ENCODE results near the gene OTUD3.

The OTUD3 gene

DNA sequence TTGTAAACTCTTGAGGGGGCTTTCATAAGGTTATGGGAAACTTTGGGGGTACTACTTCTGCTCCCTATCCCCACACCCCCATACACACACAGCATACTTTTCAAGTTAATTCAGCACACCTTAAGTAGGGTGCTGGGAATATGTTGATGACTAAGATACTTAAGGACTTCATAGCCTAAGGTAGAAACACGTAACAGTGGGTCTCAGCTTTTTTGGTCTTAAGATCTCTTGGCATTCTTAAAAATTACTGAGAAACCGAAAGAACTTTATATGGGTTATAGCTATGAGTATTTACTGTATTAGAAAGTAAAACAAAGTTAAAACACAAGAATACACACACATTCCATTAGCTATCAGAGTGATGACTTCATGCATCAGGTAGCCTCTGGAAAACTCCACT is 2.1 kb downstream of the OTUD3 start:
- TF ChIP-seq, protein P1, sequence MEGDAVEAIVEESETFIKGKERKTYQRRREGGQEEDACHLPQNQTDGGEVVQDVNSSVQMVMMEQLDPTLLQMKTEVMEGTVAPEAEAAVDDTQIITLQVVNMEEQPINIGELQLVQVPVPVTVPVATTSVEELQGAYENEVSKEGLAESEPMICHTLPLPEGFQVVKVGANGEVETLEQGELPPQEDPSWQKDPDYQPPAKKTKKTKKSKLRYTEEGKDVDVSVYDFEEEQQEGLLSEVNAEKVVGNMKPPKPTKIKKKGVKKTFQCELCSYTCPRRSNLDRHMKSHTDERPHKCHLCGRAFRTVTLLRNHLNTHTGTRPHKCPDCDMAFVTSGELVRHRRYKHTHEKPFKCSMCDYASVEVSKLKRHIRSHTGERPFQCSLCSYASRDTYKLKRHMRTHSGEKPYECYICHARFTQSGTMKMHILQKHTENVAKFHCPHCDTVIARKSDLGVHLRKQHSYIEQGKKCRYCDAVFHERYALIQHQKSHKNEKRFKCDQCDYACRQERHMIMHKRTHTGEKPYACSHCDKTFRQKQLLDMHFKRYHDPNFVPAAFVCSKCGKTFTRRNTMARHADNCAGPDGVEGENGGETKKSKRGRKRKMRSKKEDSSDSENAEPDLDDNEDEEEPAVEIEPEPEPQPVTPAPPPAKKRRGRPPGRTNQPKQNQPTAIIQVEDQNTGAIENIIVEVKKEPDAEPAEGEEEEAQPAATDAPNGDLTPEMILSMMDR (IDR thresholded peaks at IDR 0.05; ENCODE audit: control insufficient read depth, extremely low read depth, insufficient read depth) = no peak

DNA sequence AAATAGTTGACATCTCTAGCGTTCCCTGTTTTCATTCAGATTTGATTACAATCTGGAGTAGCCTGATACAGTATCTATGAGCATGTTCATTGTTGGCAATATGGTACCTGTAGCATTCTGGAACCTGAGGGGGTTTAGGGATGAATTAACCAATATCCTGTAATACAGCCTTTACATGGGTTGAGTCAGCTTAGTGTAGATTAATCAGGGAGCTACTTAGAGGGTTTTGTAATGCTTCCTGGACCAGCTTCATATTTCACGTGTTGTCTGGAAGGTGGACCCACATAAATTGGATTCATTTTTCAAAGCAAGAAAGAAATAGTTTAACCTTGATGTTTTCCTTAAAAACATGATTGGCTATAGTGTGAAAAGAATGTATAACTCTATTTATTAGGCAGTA is 3.6 kb downstream of the OTUD3 start:
- H3K4me3 ChIP-seq (ENCODE audit: low read depth, low read length) = no peak overlapping the region
- TF ChIP-seq, protein P1 (IDR thresholded peaks at IDR 0.05; ENCODE audit: control insufficient read depth, extremely low read depth, insufficient read depth) = no peak
- no peak for DNase-seq (ENCODE audit: low read depth)

More for the DNA sequence above, 2.1 kb downstream of the OTUD3 start:
- H3K4me3 ChIP-seq (ENCODE audit: low read depth, low read length) = no peak overlapping the region
- DNase-seq (ENCODE audit: low read depth) = no peak

DNA sequence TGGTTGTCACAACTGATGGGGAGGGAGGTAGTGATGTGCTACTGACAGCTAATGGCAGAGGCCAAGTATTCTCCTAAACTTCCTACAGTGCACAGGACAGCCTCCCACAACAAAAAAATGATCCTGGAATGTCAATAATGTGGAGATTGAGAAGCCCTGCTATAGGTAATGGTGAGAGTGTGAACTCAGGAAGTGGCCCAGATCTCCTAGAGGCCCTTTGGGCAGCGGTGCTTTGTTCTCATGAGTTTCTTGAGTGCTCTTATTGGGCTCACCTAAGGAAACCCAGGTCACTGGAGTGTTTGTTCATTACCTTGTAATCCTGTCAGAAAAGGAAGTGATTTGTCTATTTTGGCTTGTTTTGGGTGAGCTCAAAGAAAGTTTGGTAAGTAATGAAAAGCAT is 5.9 kb downstream of the OTUD3 start:
- TF ChIP-seq, protein P1 (IDR thresholded peaks at IDR 0.05; ENCODE audit: control insufficient read depth, extremely low read depth, insufficient read depth) = no peak
- no peak for DNase-seq (ENCODE audit: low read depth)
- H3K4me3 ChIP-seq (ENCODE audit: low read depth, low read length) = no peak overlapping the region

DNA sequence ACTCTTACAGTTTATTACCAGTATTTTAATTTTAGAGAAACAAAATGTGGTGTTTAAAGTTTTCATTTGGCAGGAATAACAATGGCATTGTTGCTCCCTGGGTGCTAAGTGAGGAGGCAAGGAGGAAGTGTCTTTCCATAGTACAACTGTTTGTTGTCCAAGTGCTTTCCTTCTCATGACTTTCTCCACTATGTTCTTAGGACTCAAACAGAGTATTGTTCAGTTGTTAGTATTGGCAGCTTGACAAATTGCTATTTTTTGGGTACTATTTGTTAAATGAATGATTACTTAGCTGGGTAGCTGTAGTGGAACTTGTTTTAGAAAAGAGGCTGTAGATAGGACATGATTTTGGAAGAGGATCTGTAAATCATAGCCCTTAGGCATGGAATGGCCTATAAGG is 7.5 kb downstream of the OTUD3 start:
- no peak for DNase-seq (ENCODE audit: low read depth)
- H3K4me3 ChIP-seq (ENCODE audit: low read depth, low read length) = no peak overlapping the region
- TF ChIP-seq, protein P1 (IDR thresholded peaks at IDR 0.05; ENCODE audit: control insufficient read depth, extremely low read depth, insufficient read depth) = no peak

DNA sequence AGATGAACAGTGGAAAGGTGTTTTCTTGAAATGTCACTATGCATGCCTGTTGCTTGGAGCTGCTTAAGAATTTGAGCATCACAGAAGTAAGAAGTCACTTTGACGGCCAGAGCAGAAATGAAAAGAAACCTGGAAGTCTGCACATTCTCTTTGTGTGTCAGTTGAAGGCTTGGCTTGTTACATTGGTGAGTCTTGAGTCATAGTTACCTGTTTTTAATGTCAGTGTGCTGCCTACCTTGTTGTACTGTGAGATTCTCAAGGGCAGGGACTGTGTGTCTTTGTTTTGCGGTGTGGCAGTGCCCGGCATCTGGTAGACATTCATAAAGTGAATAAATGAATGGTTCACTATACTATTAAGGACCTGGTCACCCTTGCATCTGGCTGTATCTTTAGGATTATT is 9.9 kb downstream of the OTUD3 start:
- no peak for DNase-seq (ENCODE audit: low read depth)
- TF ChIP-seq, protein P1 (IDR thresholded peaks at IDR 0.05; ENCODE audit: control insufficient read depth, extremely low read depth, insufficient read depth) = no peak
- H3K4me3 ChIP-seq (ENCODE audit: low read depth, low read length) = no peak overlapping the region

DNA sequence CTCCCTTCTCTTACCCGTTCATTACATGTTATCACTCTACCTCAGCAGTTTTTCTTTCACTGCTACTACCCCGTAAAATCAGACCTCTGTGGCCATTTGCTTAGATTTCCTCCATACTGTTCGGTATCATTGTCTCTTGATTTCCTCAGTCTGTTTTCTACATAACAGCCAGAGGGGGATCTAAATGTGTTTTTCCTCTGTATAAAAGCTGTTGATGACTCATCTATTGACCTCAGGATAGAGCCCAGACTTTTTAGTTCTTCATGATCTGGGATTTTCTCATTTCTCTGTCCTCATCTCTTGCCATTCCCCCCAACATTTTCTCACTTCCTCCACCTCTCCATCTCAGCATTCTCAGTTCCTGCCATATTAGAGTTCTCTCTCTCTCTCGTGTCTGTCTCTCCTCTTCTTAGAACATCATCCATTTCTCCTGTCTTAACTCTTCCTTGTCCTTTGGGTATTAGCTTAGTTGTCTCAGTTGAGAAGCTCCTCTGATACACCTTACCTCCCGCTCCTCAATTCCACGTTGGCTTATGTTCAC is 10.5 kb downstream of the OTUD3 start:
- H3K4me3 ChIP-seq (ENCODE audit: low read depth, low read length) = no peak overlapping the region
- no peak for DNase-seq (ENCODE audit: low read depth)
- TF ChIP-seq, protein P1 (IDR thresholded peaks at IDR 0.05; ENCODE audit: control insufficient read depth, extremely low read depth, insufficient read depth) = no peak

DNA sequence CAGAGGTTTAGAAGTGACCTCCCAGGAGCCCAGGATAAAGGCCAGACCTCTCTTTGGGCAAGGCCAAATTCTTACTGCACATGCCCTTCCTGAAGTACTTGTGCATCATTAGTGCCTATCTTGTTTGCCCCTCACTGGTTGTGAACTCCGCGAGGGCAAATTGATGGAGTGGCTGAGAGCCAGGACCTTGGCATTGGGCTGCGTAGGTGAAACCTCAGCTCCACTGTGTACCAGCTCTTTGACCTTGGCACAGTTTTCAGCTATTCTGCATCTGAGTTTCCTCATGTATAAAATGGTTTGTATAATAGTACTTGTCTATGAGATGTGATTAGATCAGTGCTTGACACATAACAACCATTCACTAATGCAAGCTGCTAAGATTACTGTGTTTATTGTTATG is 11.5 kb downstream of the OTUD3 start:
- no peak overlapping the region for H3K4me3 ChIP-seq (ENCODE audit: low read depth, low read length)
- TF ChIP-seq, protein P1 (IDR thresholded peaks at IDR 0.05; ENCODE audit: control insufficient read depth, extremely low read depth, insufficient read depth) = no peak
- DNase-seq (ENCODE audit: low read depth) = no peak
